M059J (cell line): ENCODE measurements around the gene RNF19B. TPM values are rescaled to one million over a fixed set of nuclear protein-coding genes. Genes with fewer than 3 reads are reported as not detected.
A peak's percentile ranks its signal among the peaks of the same experiment; 100 is the strongest.
"Not testable (repeated sequence)": the region's sequence is repeated elsewhere in the genome, so short reads cannot be mapped to it uniquely, and the experiment has no call there.

Source experiments
- DNase-seq: peaks from one replicate; pipeline ENCODE4 v3.0.0-alpha.2; 2012; ENCODE audit warnings: low read depth
- total RNA-seq: library from RNA; depleted of rRNA; stranded (reverse); fragments of >200 nt; shearing (Covaris generic); gene quantifications from 2 replicates; pipeline ENCODE4 v1.2.3, GENCODE V29; 2014

RNF19B gene
- total RNA-seq, 1 experiment from 2014 or later = 11.9 TPM

DNA sequence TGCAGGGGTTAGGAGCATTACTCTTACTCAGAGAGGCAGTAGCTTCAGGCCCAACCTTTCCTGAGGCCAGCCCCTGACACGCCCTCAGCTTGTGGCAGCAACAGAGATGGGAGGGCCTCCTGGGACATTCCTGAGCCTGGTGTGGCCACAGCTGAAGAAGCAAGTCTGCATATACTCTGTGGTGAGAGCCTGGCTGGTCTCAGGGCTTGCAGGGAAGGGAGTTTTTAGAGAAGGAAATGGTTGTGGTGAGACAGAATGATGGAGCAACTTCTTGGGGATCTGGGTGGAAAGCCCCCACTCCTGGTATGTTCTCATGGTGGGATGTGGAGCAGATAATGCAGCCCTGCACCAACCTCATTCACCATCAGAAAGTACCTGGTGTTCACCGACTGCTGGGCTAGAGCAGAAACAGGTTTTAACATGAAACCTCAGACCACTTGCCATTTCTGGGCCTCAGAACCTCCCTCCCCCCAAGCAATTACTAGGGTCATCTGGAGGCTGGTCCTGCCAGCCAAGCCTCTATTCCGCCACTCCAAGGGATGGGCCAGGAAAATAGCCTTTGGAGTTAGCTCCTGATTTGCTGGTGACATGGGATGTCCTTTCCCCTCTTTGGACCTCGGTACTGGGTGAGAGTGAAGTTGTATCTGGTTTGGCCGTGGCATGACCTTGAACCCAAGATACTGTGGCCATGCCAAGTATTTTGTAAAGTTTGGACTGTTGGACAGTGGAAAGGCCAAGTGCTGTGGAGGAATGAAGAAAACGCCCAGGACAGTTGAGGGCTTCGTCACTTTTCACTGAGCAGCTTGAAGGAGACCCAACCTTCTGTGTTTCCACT is 28.1 kb upstream of the RNF19B start:
- DNase-seq = peak; percentile 96

DNA sequence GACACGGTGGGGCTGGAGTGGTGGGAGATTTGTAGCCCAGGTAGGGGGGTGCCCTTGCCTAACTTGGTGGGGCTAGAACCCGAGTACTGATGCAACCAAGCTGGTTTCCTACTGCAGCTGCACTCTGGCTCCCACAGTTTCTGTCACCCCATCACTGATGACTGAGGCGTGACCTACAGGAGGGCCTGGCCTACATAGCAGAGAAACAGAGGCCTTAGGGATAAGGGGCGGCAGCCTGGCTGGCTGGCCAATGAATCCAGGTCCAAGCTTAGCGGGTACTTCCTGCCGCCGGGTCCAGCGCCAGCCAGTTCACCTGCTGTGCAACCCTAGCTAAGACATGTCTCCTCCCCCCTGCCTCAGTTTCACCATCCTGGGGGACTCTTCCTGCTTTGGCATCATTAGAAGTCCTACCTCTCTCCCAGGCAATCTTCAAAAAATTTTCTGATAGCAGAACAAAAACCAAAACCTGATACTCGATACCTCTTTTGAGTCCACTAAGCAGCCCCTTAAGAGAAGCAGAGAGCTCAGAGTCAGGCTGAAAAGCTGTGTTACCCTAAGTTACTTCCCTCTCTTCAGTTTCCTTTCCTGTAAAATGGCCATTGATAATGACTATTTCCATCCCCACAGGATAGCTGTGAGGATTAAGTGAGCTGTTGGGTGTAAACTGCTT is 27.3 kb upstream of the RNF19B start:
- DNase-seq = no peak

DNA sequence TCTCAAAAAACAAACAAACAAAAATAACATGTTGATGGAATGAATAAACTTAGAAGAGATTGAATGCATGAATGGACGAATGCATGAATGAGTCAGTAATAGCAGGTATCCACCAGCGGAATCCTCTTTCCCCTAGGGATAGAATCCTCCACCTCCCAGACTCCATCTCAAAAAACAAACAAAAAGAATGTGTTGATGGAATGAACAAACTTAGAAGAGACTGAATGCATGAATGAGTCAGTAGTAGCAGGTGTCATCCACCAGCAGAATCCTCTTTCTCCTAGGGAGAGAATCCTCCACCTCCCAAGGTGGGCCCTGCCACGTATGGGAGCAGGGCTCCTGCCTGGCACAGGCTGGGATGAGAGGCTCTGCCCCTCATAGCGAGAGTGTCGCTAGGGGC is 26.8 kb upstream of the RNF19B start:
- peak; percentile 48 for DNase-seq

DNA sequence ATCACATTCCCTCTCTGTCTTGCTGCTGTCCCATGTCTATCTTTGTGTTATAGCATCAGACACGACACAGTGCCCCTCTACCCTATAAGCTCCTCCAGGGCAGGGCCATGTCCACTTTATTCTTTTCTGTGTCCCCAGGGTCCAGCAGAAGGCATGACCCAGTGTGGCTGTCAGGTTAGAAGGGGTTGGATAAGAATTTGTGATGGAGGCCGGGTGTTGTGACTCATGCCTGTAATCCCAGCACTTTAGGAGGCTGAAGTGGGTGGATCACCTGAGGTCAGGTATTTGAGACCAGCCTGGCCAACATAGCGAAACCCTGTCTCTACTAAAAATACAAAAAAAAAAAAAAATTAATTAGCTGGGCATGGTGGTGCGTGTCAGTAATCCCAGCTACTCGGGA is 26.3 kb upstream of the RNF19B start:
- DNase-seq = no peak

DNA sequence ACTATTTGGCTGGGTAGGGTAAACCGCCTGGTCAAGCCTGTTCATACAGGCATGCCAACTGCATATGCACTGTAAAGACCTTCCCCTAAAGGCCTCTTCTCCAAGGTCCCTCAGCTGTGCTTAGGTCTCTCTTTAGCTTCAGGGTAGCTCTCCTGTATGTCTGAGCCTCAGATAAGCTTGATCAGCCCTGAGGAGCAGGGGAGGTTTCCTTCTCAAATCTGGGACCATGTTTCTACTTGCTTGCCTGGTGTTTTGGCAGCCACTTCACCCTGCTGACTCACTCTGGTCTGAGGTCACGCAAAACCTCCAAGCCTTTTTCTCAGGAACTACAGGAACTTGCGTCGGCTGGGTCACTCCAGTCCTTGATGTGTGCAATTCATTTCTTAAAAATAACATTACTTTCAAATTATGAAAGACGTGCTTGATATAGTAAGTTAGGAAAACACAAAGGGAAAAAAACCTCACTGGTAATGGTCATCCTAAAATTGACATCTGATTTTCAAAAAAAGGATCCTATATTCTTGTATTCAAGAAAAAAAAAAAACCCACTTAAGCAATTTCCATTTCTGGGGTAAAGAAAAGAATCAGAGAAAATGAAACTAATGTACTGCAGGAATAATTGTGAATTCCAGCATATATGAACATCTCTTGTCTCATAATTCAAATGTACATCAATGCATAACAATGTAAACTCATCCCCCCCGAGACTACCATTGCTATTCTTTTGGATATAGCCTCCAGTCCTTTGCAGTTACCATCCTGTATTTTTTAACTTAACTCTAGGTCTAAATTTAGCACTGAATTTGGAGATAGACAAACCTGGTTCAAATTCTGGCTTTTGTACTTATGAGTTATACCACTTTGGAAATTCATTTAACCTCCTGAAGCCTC is 24.8 kb upstream of the RNF19B start:
- peak; percentile 96 for DNase-seq

DNA sequence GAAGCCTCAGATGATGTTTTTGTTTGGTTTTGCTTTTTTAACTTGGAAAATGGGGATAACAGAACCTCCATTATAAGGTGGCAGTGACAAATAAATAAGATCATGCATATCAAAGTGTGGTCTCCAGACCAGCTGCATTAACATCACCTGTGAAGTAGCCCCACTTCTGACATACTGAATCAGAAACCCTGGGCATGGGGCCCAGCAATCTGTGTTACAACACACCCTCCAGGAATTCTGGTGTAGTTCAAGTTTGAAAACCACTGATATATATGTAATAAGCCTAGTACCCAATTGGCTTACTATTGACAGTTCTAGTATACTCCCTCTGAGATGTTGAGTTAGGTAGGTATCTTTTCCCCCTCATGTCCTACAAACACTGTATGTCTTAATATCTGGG is 24.1 kb upstream of the RNF19B start:
- peak; percentile 79 for DNase-seq

DNA sequence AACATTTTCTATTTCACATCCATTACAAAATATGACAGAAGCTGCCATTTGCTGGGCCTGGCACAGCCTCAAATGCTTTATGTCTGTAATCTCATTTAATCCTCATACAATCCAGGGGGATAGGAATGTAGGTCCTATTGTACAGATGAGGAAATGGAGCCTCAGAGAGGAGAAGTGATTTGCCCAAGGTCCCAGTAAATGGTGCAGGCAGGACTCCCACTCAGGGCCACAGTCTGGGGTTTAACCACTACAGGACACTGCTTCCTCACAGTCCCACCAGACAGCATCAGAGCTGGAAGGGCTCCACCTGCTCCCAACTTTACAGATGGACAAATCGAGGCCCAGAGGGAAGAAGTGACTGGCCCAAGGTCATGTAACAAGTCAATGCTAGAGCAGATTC is 20.6 kb upstream of the RNF19B start:
- DNase-seq = no peak

DNA sequence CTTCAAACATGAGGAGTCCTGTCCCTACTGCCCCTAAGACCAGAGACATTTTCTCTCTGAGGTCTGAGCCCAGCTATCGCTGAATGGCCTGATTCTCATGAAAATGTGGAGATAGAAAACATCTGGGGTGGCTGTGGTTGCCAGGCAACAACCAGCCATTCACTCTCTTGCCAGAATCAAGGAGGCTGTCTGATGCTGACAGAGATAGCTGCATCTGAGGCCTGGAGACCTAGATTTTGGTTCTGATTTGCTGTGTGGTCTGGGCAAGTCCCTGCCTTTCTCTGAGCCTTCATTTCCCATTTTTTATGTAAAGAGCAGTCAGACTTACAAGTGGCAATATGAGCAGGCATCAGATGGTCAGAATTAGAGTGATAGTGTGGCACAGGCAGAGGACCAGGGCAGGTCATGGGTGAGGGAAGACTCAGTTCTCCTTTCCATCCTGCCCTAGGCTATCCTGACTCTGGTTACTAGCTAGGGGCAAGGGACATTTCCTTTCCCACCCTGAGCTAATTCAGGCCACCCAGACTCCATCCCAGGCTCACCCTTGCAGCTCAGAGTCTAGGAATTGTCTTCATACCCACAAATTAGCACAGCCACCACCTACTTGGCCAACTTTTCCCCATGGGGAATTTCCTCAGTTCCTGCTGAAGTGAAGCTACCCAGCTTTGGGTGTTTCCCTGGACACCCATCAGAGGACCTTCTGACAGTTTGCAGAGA is 20.0 kb upstream of the RNF19B start:
- peak; percentile 37 for DNase-seq

DNA sequence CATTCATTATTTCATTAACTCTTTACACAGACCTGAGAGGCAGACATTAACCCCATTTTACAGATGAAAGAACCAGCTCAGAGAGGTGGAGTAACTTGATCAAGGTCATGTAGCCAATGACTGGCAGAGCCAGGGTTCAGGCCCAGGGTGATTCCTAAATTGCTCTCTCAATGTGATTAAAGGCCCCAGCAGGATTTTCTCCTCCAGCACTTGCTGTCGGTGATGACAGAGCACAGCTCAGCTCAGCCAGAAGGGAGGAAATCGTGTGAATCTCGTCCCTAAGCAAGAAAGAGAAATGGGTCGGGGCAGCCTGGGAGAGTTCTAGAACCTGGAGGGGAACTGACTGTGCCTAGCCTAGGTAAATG is 19.5 kb upstream of the RNF19B start:
- DNase-seq = no peak

DNA sequence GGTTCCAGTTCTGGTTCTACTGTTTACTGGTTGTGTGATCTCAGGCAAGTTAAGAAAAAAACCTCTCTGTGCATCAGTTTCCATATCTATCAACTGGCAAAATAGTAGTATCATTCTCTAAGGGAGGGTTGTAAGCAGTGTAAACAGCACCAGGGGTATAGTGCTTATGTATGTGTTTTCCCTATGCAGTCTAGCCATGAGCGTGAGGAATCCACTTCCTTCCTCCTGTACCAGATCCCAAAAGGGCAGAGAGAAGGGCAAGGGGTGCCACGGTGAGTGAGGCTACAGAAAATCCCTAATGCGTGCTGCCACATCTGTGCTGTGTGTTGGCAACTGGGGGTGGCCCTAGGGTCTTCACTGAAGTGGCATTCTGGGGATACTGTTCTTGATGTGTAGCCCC is 18.4 kb upstream of the RNF19B start:
- DNase-seq = no peak

DNA sequence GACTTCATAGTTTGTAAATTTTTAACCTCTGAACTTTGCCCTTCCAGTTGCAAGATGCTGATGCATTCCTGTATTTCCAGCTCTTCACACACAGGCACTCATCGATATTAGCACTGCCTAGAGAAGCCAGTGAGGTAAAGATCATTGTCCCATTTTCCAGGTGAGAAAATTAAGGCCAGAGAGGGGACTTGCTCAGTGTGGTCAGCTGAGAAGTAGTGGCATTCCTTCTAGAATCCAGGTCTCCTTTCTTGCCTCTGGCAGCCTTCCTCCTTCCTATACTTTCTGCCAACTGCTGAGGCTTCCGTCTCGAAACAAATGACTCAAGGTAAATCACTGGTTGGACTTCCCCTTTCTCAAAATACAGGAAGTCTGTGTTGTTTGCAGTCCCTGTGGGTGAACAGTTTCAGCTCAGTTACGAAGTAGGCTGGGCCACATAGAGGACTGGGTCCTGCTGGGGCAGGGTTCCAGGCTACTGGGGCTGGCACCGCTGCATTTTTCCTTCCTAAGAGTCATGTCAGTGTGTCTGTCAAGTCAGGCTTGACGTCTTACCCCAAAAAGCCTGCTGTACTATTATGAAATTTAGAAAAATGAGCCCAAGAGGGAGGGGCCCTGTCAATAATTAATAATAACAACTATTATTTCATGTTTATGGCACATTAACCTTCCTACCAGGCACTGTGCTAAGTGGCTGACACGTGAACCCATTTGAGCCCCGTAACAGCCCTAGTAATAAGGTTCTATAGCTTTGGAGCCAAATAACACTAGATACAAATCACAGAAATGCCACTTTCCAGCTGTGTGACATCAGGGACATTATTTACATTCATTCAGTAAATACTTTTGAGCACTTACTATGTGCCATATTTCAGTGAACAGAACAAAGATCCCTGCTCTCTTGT is 16.6 kb upstream of the RNF19B start:
- peak; percentile 98 for DNase-seq

DNA sequence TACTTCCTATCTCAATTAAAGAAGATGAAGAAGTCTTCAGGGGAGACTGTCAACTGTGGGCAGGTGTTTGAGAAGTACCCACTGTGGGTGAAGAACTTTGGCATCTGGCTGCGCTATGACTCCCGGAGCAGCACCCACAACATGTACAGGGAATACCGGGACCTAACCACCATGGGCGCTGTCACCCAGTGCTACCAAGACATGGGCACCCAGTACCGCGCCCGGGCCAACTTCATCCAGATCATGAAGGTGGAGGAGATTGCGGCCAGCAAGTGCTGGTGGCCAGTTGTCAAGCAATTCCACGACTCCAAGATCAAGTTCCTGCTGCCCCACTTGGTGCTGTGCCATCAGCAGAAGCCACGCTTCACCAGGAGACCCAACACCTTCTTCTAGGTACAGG is 15.5 kb upstream of the RNF19B start:
- no peak for DNase-seq

DNA sequence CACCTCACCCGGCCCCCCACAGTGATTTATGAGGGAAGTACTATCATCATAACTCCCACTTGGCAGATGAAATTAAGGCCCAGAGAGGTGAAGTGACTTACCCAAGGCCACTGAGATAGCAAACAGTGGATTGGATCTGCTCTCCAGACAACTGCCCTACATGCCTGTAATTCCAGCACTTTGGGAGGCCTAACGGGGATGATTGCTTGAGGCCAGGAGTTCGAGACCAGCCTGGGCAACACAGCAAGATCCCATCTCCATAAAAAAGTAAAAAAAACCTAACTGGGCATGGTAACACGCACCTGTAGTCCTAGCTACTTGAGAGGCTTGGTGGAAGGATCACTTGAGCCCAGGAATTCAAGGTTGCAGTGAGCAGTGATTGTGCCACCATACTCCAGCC is 14.2 kb upstream of the RNF19B start:
- DNase-seq = no peak

DNA sequence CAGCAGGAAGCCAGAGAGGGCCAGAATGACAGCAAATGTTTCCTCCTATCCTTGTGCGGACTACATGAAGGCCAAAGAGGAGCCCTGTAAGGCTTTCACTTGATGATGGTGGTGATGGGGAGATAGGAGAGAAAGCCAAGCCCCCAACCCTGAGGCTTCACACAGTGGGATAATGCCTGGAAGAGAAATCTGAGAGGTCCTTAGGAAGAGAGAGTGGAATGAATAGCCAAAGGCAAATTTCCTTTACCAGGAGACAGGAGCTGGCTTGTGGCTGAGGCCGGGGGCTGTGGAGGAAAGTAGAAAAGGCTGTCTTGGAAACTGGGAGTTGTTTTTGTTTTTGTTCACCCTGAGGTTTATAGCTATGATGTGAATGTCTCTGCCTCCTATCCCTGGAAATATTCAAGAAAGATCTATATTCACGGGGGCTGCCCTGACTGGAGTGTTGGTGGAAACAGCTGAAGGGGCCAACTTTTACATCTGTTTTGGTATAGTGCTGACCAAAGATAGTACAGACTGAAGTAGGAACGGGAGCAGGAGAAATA is 13.0 kb upstream of the RNF19B start:
- DNase-seq = peak; percentile 33

DNA sequence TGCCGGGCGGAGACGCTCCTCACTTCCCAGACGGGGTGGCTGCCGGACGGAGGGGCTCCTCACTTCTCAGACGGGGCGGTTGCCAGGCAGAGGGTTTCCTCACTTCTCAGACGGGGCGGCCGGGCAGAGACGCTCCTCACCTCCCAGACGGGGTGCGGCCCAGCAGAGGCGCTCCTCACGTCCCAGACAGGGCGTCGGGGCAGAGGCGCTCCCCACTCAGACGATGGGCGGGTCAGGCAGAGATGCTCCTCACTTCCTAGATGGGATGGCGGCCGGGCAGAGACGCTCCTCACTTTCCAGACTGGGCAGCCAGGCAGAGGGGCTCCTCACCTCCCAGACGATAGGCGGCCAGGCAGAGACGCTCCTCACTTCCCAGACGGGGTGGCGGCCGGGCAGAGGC is 10.4 kb upstream of the RNF19B start:
- DNase-seq = not testable (repeated sequence)

DNA sequence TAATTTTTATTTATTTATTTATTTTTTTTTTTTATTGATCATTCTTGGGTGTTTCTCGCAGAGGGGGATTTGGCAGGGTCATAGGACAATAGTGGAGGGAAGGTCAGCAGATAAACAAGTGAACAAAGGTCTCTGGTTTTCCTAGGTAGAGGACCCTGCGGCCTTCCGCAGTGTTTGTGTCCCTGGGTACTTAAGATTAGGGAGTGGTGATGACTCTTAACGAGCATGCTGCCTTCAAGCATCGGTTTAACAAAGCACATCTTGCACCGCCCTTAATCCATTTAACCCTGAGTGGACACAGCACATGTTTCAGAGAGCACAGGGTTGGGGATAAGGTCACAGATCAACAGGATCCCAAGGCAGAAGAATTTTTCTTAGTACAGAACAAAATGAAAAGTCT is 8.8 kb upstream of the RNF19B start:
- DNase-seq = not testable (repeated sequence)

DNA sequence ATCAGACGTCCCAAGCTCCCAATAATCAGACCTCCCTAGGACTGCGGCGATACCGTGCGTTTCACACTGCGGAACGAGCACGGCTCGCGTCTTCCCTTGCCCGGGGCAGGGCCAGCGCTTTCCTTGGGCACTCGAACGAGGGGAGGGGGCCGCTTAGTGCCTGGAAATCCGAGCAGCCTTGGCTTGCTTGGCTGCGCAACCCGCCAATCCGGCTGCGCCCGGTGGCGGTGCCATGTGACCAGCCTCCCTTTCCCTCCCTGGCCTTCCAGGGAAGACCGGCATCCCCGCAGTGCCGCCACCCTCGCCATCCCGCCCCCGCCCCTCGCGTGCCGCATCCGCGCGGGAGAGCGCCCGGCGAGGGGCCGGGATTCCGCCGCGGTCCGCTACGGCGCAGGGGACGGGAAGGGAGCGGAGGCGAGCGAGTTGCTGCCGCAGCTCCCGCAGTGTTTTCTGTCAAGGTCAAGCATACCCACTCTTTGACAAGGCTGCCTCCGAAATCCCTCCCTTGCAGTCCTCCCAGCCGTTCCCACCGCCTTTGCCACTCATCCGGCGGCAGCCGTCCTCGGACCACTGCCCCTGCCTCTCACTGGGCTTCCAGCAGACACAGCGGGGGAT is 8.3 kb upstream of the RNF19B start:
- DNase-seq = peak; percentile 59

DNA sequence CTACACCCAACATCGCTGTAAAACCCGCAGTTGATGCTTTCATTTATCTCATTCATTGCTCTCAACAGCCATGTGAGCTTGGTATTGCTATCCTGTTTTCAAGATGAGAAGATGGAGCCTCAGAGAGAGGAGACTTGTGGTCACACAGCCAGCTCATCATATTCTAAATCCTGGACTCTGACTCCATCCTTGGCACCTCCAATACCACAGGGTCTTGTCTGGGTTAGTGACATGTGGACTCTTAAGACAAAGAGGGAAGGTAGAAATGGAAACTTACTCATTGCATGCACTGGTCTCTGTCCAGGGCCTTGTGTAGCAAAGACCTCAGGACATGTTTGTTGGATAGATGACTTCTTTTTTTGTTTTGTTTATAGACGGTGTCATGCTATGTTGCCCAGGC is 7.0 kb upstream of the RNF19B start:
- DNase-seq = no peak

DNA sequence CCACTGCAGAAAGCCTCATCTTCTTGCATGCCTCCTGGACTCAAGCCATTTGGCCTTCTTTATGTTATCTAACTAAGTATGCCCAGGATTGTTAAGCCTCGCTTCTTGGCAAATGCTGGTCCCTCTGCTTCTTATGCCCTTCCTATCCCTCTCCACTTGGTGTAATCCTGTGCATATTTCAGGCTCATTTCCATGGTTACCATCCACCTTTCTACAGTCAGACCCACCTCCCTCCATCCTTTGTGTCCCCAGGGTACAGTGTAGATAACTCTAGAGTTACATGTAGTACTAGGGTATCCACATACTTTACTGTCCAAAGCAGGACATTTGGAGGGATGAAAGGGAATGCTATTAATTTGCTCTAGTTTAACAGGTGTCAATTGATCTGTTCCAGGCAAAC is 6.5 kb upstream of the RNF19B start:
- no peak for DNase-seq

DNA sequence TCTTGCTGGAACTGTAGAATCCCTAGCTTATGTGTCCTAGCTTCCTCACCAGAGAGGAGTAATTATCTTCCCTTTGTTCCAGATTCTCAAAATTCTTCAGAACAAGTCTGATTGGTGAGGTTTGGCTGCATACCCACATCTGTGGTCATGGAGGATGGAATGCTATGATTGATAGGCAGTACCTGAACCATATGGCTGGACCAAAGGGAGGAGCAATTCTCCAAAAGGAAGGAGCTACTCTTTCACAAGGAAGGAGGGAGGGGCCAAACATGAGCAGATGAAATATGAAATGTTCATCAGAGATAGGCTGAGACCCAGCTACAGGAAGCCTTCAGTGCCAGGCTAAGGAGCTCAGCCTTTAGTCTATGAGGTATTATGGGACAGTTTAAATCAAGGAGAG is 5.0 kb upstream of the RNF19B start:
- DNase-seq = no peak
